Hypothalamus (tissue), 51 donors: ENCODE results near the gene ANKRD33B.
"Not testable (repeated sequence)": the region's sequence is repeated elsewhere in the genome, so short reads cannot be mapped to it uniquely, and the experiment has no call there.

Experiments
- DNase-seq, 51 donors: peaks; one replicate each; lab custom pipeline; 2025; lab: John Stamatoyannopoulos, UW

Gene ANKRD33B

GRCh38 chr5:10563945-10564837, at the start of gene ANKRD33B:
Gene ANKRD33B (plus strand): TSS chr5:10564070. CDS start chr5:10564468, 398 bp downstream.
- DNase-seq, result peak in 9 of 51 donors; percentile 9 to 24 (median 15)

GRCh38 chr5:10514572-10514971, 49.3 kb upstream of the ANKRD33B start:
- DNase-seq, result not testable (repeated sequence)

GRCh38 chr5:10515492-10515891, 48.4 kb upstream of the ANKRD33B start:
- DNase-seq, result no peak

- DNase-seq, result no peak
Observed at GRCh38 chr5:10518347-10518746, 45.5 kb upstream of the ANKRD33B start.

GRCh38 chr5:10519729-10520128, 44.1 kb upstream of the ANKRD33B start:
- DNase-seq, result no peak

GRCh38 chr5:10520706-10521105, 43.2 kb upstream of the ANKRD33B start:
- no peak for DNase-seq

GRCh38 chr5:10521466-10522223, 42.2 kb upstream of the ANKRD33B start:
- no peak for DNase-seq

GRCh38 chr5:10522224-10522611, 41.7 kb upstream of the ANKRD33B start:
- DNase-seq, result no peak

- peak in 38 of 51 donors; percentile 6 to 81 (median 55) for DNase-seq
Observed at GRCh38 chr5:10524376-10525123, 39.3 kb upstream of the ANKRD33B start.

- DNase-seq, result no peak
Observed at GRCh38 chr5:10525124-10525495, 38.8 kb upstream of the ANKRD33B start.

GRCh38 chr5:10527281-10527950, 36.5 kb upstream of the ANKRD33B start:
- no peak for DNase-seq

GRCh38 chr5:10528056-10528816, 35.6 kb upstream of the ANKRD33B start:
- DNase-seq, result no peak

- DNase-seq, result no peak
Observed at GRCh38 chr5:10528827-10529226, 35.0 kb upstream of the ANKRD33B start.

GRCh38 chr5:10530601-10531320, 33.1 kb upstream of the ANKRD33B start:
- no peak for DNase-seq

GRCh38 chr5:10532421-10532820, 31.4 kb upstream of the ANKRD33B start:
- no peak for DNase-seq

GRCh38 chr5:10533226-10533625, 30.6 kb upstream of the ANKRD33B start:
- DNase-seq, result no peak

- DNase-seq, result peak in 4 of 51 donors; percentile 6 to 80 (median 20)
Observed at GRCh38 chr5:10534561-10535530, 29.0 kb upstream of the ANKRD33B start.

- no peak for DNase-seq
Observed at GRCh38 chr5:10536511-10536910, 27.4 kb upstream of the ANKRD33B start.
